ENCODE measurements around the gene NEAT1.

GRCh38 chr11:65474864-65475263 is 52.3 kb downstream of the NEAT1 start:
- TF ChIP-seq CTCF (IDR thresholded peaks at IDR 0.05) (no peak), POLR2A (IDR thresholded peaks at IDR 0.05) (no peak)

Measured in body of pancreas (tissue), 4 donors.